ENCODE measurements around the gene FAM240A.

- TF ChIP-seq, protein P1, sequence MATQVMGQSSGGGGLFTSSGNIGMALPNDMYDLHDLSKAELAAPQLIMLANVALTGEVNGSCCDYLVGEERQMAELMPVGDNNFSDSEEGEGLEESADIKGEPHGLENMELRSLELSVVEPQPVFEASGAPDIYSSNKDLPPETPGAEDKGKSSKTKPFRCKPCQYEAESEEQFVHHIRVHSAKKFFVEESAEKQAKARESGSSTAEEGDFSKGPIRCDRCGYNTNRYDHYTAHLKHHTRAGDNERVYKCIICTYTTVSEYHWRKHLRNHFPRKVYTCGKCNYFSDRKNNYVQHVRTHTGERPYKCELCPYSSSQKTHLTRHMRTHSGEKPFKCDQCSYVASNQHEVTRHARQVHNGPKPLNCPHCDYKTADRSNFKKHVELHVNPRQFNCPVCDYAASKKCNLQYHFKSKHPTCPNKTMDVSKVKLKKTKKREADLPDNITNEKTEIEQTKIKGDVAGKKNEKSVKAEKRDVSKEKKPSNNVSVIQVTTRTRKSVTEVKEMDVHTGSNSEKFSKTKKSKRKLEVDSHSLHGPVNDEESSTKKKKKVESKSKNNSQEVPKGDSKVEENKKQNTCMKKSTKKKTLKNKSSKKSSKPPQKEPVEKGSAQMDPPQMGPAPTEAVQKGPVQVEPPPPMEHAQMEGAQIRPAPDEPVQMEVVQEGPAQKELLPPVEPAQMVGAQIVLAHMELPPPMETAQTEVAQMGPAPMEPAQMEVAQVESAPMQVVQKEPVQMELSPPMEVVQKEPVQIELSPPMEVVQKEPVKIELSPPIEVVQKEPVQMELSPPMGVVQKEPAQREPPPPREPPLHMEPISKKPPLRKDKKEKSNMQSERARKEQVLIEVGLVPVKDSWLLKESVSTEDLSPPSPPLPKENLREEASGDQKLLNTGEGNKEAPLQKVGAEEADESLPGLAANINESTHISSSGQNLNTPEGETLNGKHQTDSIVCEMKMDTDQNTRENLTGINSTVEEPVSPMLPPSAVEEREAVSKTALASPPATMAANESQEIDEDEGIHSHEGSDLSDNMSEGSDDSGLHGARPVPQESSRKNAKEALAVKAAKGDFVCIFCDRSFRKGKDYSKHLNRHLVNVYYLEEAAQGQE (IDR thresholded peaks at IDR 0.05; ENCODE audit: low read depth) = no peak
- TF ChIP-seq EP300 (IDR thresholded peaks at IDR 0.05; ENCODE audit: borderline replicate concordance) (no peak), TAF1 (IDR thresholded peaks at IDR 0.05; ENCODE audit: low read depth) (no peak), FOXM1 (IDR thresholded peaks at IDR 0.05; ENCODE audit: borderline replicate concordance, low read depth) (no peak), CEBPB (IDR thresholded peaks at IDR 0.05) (no peak), RAD21 (IDR thresholded peaks at IDR 0.05; ENCODE audit: low read depth) (no peak), CREB1 (IDR thresholded peaks at IDR 0.05; ENCODE audit: low read depth) (no peak), YY1 (IDR thresholded peaks at IDR 0.05; ENCODE audit: low read depth) (no peak), TEAD4 (IDR thresholded peaks at IDR 0.05) (no peak), USF1 (IDR thresholded peaks at IDR 0.05) (no peak)
- TF ChIP-seq, protein P2, sequence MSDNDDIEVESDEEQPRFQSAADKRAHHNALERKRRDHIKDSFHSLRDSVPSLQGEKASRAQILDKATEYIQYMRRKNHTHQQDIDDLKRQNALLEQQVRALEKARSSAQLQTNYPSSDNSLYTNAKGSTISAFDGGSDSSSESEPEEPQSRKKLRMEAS (IDR thresholded peaks at IDR 0.05) = no peak
These were observed 12.2 kb downstream of the FAM240A start for GRCh38 chr3:46624533-46624932.
